Measurements from ENCODE around the gene ABCA13. TPM values are rescaled to one million over a fixed set of nuclear protein-coding genes. Genes with fewer than 3 reads are reported as not detected.

Gene ABCA13
- polyA plus RNA-seq, 3 donors, result 0.19 to 0.38 TPM; not detected in 1

- H3K27ac ChIP-seq (ENCODE audit: low read depth, low read length), result no peak overlapping the region
- 81 to 95% (median 92%) methylated on average over 1 of the region's 1 CpG for WGBS, 3 donors
These were observed 46.0 kb downstream of the ABCA13 start for GRCh38 chr7:48217266-48217665.

- H3K27ac ChIP-seq (ENCODE audit: low read depth, low read length), result no peak overlapping the region
These were observed 46.5 kb downstream of the ABCA13 start for GRCh38 chr7:48217753-48218152.

- H3K27ac ChIP-seq (ENCODE audit: low read depth, low read length), result no peak overlapping the region
- WGBS, 3 donors, result 40 to 81% (median 53%) methylated on average over 2 of the region's 2 CpGs
These were observed 52.8 kb downstream of the ABCA13 start for GRCh38 chr7:48224042-48224441.

- 77 to 90% (median 81%) methylated on average over 4 of the region's 4 CpGs for WGBS, 3 donors
- H3K27ac ChIP-seq (ENCODE audit: low read depth, low read length), result no peak overlapping the region
These were observed 53.8 kb downstream of the ABCA13 start for GRCh38 chr7:48225101-48225500.

- no peak overlapping the region for H3K27ac ChIP-seq (ENCODE audit: low read depth, low read length)
These were observed 66.1 kb downstream of the ABCA13 start for GRCh38 chr7:48237354-48237753.

GRCh38 chr7:48242846-48243245 is 71.6 kb downstream of the ABCA13 start:
- WGBS, 3 donors, result 63 to 77% (median 73%) methylated on average over 8 of the region's 8 CpGs

GRCh38 chr7:48244864-48245271 is 73.6 kb downstream of the ABCA13 start:
- H3K27ac ChIP-seq (ENCODE audit: low read depth, low read length), result no peak overlapping the region
- WGBS, 3 donors, result 18 to 56% (median 20%) methylated on average over 5 of the region's 5 CpGs

More at GRCh38 chr7:48242846-48243245, 71.6 kb downstream of the ABCA13 start:
- H3K27ac ChIP-seq (ENCODE audit: low read depth, low read length), result no peak overlapping the region

GRCh38 chr7:48245751-48246472 is 74.7 kb downstream of the ABCA13 start:
- no peak overlapping the region for H3K27ac ChIP-seq (ENCODE audit: low read depth, low read length)
- WGBS, 3 donors, result 40 to 57% (median 50%) methylated on average over 9 of the region's 9 CpGs

GRCh38 chr7:48249166-48249565 is 77.9 kb downstream of the ABCA13 start:
- 39 to 51% (median 51%) methylated on average over 2 of the region's 2 CpGs for WGBS, 3 donors
- H3K27ac ChIP-seq (ENCODE audit: low read depth, low read length), result no peak overlapping the region

- H3K27ac ChIP-seq (ENCODE audit: low read depth, low read length), result no peak overlapping the region
- WGBS, 3 donors, result 28 to 47% (median 41%) methylated on average over 2 of the region's 2 CpGs
These were observed 79.2 kb downstream of the ABCA13 start for GRCh38 chr7:48250441-48250951.

GRCh38 chr7:48251766-48252165 is 80.5 kb downstream of the ABCA13 start:
- WGBS, 3 donors, result 64 to 92% (median 86%) methylated on average over 4 of the region's 4 CpGs
- no peak overlapping the region for H3K27ac ChIP-seq (ENCODE audit: low read depth, low read length)

- no peak overlapping the region for H3K27ac ChIP-seq (ENCODE audit: low read depth, low read length)
- 35 to 61% (median 58%) methylated on average over 2 of the region's 2 CpGs for WGBS, 3 donors
These were observed 81.7 kb downstream of the ABCA13 start for GRCh38 chr7:48252995-48253394.

GRCh38 chr7:48255046-48255445 is 83.8 kb downstream of the ABCA13 start:
- H3K27ac ChIP-seq (ENCODE audit: low read depth, low read length), result no peak overlapping the region
- 17 to 27% (median 20%) methylated on average over 1 of the region's 1 CpG for WGBS, 3 donors

- WGBS, 3 donors, result 69 to 94% (median 79%) methylated on average over 4 of the region's 4 CpGs
- H3K27ac ChIP-seq (ENCODE audit: low read depth, low read length), result no peak overlapping the region
These were observed 88.4 kb downstream of the ABCA13 start for GRCh38 chr7:48259463-48260280.

GRCh38 chr7:48261696-48262095 is 90.4 kb downstream of the ABCA13 start:
- 70 to 89% (median 87%) methylated on average over 2 of the region's 2 CpGs for WGBS, 3 donors
- no peak overlapping the region for H3K27ac ChIP-seq (ENCODE audit: low read depth, low read length)

- H3K27ac ChIP-seq (ENCODE audit: low read depth, low read length), result no peak overlapping the region
- 60 to 84% (median 84%) methylated on average over 1 of the region's 1 CpG for WGBS, 3 donors
These were observed 91.5 kb downstream of the ABCA13 start for GRCh38 chr7:48262606-48263310.

GRCh38 chr7:48263311-48263650 is 92.0 kb downstream of the ABCA13 start:
- WGBS, 3 donors, result 88 to 96% (median 93%) methylated on average over 2 of the region's 2 CpGs
- H3K27ac ChIP-seq (ENCODE audit: low read depth, low read length), result no peak overlapping the region

- 53 to 86% (median 78%) methylated on average over 1 of the region's 1 CpG for WGBS, 3 donors
- no peak overlapping the region for H3K27ac ChIP-seq (ENCODE audit: low read depth, low read length)
These were observed 97.8 kb downstream of the ABCA13 start for GRCh38 chr7:48269066-48269465.

GRCh38 chr7:48274662-48275061 is 103.4 kb downstream of the ABCA13 start:
- H3K27ac ChIP-seq (ENCODE audit: low read depth, low read length), result no peak overlapping the region
- 63 to 79% (median 74%) methylated on average over 3 of the region's 3 CpGs for WGBS, 3 donors

Data from adipose tissue (tissue), 3 donors.